NCI-H2029 (cell line): ENCODE results near the gene SBNO2.
A peak's percentile ranks its signal among the peaks of the same experiment; 100 is the strongest.

Experiments used
- DNase-seq: peaks from one replicate; lab custom pipeline; 2025; lab: John Stamatoyannopoulos, UW

The SBNO2 gene

DNA sequence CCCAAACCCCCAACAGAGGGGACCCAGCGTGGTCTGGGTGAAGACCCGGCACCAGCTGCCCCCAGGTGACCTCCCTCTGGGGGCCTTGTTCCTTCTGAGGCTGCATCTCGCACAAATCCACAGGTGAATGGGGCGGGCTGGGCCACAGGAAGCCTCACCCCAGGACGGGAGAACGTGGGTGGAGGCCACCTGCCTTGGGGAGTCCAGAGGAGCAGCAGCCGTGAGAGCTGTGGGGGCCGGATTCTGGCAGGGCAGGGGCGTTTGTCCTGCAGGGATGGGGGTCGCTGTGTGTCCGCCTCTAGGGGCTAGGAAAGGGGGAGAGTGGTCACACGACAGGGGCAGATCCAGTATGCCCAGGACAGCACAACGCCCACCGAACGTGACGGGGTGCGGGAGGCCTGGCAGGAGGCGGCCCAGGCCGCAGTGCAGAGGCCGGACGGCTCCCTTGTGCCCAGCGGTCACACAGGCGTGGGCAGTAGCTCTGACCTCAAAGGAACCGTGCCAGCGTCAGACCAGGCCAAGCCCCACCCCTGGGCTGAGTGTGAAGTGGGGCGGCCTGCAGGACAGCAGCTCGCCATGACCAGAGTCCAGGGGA, 85.6 kb downstream of the SBNO2 start:
- no peak for DNase-seq

DNA sequence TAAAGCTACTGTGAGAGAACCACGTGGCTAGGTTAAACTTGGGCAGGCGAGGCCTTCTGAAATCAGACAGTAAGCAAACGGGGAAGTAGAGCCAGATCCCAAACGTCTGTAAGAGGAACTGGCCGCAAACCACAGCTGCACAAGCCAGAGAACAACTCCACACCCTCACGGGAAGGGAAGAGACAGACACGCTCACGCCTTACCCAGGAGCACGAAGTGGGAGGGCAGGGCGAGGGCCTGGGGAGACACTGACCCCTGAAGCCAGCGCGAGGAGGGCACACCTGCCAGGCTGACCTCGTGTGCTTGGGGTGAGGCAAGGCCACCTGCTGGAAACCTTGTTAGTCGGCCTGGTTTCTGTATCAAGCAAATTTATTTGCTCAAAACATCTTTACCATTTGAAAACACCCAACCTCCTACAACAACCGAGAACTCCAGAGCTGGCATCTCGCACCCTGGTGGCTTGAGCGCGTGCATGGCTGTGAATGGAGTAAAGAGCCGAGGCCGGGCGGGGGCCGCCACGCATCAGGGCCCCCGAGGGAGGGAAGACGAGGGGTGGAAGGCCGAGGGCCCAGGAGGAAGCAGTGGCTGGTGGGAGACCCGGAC, 86.2 kb downstream of the SBNO2 start:
- no peak for DNase-seq

DNA sequence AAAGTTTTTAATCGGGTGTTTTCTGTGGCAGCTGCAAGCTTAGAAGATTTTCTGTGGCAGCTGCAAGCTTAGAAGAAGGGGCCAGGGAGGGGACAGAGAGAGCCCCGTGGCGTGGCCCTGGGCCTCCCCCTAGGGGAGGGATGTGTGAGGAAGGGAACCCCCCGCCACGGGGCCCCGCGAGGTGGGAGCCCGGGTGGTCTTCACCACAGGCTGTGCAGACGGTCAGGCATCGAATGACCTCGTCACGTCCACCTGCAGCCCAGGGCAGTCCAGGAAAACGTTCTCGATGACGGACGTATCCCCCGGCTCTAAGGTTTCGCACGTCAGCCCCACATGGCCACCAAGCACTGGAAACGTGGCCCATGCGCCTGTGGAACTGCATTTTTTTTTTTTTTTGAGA, 87.5 kb downstream of the SBNO2 start:
- no peak for DNase-seq

DNA sequence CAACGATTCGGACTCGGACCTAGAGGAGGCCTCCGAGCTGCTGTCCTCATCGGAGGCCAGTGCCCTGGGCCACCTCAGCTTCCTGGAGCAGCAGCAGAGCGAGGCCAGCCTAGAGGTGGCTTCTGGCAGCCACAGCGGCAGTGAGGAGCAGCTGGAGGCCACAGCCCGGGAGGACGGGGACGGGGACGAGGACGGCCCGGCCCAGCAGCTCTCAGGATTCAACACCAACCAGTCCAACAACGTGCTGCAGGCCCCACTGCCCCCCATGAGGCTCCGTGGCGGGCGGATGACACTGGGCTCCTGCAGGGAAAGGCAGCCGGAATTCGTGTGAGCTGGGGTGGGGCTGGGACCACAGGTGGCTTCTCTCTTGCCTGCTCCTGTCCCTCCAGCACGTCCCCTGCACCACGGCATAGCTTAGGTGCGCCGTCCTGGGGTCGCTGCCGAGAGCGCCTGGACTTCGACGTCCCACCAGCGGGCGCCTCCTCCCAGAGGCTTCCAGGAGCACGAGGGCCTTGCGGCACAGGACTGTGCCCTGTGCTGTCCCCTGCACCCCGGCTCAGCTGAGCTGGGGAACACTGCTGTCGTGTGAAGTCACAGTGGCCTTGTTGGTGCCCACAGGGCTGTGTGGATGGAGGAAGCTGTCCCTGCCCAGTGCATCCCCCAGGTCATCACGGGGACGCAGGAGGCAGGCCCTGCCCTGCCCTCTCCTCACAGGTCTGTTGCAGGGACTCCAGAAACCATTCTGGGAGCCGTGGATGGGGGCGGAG, 88.2 kb downstream of the SBNO2 start:
- no peak for DNase-seq

DNA sequence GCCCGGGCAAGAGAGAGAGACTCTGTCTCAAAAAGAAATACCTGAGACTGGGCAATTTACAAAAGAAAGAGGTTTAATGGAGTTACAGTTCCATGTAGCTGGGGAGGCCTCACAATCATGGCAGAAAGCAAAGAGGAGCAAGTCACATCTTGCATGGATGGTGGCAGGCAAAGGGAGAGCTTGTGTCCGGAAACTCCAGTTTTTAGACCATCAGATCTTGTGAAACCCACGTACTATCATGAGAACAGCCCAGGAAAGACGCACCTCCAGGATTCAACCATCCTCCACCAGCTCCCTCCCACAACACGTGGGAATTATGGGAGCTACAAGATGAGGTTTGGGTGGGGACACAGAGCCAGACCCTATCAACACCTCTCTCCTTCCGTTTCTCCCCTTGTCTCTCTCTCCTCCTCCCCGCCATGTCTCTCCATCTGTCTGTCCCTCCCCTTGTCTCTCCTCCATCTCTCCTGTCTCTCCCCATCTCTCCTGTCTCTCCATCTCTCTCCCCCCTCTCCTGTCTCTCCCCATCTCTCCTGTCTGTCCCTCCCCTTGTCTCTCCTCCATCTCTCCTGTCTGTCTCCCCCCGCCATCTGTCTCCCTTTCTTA, 88.9 kb downstream of the SBNO2 start:
- no peak for DNase-seq

DNA sequence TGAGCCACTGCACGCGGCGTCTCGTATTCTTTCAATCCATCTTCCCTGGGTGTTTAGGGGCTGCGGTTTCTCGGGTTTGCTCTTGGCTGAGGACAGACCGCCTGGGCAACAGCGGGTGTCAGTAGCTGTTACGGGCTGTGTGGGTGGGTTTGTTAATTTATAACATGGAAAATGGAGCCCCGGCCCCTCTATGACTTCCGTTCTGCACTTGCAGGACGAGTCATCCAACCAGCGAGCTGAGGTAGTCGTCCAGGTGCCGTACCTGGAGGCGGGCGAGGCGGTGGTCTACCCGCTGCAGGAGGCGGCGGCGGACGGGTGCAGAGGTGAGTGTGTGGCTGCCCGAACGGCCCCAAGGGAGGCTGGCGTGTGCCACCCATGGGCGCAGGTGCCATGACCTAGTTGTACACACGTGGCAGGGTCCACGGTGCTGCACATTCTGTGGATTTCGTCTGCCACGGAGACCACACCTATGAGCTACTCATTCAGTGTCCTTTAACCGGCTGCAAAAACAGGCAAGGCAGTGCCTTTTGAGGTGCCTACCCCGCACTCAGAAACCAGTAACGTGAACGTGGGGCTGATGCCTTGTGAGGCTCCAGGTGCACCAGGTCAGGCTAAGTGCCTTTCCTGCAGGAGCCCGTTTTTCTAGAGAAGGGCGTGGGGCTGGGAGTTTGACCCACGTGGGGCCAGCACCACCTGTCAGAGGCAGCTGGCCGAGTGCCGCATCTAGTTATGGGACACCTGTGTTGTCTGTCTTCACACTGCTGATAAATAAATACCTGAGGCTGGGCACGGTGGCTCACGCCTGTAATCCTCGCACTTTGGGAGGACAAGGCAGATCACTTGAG, 89.8 kb downstream of the SBNO2 start:
- DNase-seq: no peak

DNA sequence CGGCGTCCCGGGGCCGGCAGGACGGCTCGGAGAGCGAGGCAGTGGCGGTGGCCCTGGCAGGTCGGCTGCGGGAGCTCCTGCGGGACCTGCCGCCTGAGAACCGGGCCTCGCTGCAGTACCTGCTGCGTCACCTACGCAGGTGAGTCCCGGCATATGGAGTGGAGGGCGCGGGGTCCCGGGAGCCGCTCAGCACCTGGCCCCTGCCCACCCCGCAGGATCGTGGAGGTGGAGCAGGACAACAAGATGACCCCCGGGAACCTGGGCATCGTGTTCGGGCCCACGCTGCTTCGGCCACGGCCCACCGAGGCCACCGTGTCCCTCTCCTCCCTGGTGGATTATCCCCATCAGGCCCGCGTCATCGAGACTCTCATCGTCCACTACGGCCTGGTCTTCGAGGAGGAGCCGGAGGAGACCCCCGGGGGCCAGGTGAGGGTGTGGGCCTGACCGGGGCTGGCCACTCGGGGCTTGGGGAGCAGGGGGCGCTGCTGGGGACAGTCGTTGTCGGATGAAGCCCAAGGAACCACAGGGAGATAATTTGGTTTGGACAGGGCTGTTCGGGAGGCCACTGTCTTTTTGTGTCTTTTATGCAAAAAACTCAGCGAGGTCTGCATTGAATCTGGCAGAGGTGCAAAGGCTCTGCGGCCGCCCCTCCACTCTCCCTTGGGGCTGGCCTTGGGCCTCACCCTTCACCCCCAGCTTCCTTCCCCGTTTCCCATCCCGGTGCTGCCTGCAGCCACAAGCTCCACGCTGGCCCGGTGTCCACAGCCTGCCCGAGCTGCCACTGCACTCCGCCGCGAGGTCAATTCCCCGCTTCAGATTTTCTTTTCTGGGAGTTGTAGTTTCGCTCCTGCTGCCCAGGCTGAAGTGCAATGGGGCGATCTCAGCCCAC, 90.9 kb downstream of the SBNO2 start:
- DNase-seq: no peak

DNA sequence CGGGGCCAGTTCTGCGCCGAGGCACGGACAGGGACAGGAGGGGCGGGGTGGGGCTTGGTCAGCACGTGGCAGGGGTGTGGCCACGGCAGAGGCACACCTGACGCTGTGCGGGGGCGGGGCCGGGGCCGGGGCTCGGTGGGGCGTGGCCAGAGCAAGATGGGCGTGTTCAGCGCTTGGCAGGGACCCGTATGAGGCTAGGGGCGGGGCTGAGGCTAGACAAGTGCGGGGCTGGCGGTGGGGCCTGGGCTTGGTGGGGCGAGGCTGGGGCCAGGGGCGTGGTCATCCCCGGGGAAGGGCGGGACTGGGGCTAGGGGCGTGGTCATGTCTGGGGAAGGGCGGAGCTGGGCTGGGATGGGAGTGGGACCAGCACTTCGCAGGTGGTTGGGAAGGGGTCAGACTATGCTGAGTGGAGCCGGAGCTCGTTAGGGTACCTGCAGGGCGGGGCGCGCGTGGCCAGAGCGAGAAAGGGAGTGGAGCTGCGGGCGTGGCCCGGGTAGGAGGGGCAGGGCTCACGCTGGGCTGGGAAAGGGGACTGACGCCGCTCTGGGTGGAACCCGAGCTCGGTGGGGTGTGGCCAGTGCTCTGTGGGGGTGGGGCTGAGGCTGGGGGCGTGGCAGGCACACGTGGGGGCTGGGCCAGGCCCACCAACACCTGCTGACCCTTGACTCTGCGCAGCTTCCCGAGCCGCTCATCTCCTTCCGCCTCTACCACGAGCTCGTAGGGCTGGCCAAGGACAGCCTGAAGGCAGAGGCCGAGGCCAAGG, 91.7 kb downstream of the SBNO2 start:
- peak; percentile 93 for DNase-seq

DNA sequence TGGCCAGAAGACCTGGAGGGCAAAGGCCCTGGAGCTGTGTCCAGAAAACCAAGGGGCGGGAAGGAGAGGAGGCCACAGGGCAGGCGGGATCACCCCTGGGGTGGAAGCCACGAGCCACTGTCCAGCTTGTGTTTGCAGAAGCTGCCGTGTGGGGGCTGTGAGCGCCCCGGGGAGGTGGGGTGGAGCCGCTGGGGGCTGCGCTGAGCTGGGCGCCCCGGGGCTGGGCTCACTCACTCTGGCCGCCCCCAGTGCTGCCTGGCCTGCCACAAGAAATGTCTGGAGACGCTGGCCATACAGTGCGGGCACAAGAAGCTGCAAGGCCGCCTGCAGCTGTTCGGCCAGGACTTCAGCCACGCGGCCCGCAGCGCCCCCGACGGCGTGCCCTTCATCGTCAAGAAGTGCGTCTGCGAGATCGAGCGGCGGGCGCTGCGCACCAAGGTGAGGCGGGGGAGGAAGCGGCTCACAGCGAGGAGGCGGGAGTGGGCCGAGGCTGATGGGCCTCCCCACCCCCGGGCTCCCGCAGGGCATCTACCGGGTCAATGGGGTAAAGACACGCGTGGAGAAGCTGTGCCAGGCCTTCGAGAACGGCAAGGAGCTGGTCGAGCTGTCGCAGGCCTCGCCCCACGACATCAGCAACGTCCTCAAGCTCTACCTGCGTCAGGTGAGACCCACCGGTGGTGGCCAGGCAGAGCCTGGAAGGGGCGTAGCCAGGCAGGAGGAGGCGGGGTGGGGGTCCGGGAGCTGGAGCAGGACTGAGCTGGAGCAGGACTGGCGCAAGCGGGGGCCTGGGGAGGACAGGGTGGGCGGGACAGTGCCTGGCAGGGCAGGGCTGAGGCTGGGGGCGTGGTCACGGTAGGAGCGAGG, 92.5 kb downstream of the SBNO2 start:
- DNase-seq: no peak

DNA sequence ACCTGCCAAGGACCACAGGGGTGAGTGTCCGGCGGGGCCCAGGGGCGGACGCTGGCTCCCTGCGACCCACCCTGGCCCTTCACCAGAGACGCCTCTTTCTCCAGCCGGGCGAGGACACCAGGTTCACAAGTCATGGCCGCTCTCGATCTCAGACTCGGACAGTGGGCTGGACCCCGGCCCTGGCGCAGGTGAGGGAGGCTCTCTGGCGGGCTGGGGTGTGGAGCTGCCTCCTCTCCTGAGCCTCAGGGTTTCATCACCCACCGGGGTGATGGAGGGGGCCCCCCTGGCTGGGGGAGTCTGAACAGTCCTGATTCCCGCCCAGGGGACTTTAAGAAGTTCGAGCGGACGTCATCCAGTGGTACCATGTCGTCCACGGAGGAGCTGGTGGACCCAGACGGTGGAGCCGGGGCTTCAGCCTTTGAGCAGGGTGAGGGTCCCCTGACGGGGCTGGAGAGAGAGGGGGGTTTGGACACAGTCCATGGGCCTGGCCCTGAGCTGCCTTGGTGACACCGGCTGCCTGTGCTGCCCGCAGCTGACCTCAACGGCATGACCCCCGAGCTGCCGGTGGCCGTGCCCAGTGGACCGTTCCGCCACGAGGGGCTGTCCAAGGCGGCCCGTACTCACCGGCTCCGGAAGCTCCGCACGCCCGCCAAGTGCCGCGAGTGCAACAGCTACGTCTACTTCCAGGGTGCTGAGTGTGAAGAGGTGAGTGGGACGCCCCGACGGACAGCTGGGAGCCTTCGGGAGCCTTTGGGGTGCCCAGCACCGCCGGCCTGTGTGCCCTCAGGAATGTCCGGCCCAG, 93.5 kb downstream of the SBNO2 start:
- DNase-seq: no peak

DNA sequence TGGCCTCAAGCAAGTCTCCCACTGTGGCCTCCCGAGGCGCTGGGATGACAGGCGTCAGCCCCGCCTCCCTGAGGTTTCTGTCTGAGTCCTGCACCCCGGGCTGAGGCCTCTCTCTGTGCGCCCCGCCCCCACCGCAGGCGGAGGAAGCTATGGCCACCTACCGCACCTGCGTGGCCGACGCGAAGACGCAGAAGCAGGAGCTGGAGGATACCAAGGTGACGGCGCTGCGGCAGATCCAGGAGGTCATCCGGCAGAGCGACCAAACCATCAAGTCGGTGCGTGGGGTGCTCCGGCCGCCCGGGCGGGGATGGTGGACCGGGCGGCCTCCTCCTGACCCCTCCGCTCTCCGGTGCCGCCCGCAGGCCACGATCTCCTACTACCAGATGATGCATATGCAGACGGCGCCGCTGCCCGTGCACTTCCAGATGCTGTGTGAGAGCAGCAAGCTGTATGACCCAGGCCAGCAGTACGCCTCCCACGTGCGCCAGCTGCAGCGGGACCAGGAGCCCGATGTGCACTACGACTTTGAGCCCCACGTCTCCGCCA, 94.4 kb downstream of the SBNO2 start:
- DNase-seq: no peak

DNA sequence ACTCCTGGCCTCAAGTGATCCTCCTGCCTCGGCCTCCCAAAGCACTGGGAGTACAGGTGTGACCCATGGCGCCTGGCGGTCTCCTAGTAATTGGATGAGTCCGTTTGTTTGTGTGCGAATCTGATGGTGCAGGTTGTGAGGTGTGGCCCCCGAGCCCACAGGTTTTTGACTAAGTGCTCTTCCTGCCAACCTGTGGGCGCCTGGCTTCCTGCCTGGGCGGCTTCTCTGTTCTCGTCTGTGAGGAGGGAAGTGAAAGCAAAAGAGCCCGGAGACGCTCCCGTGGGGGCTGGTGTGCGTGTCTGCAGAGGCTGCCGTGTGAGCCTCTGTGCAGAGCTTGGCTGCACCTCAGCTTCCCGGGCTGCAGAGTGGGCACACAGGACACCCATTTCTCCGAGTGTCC, 97.1 kb downstream of the SBNO2 start:
- DNase-seq: peak; percentile 82

DNA sequence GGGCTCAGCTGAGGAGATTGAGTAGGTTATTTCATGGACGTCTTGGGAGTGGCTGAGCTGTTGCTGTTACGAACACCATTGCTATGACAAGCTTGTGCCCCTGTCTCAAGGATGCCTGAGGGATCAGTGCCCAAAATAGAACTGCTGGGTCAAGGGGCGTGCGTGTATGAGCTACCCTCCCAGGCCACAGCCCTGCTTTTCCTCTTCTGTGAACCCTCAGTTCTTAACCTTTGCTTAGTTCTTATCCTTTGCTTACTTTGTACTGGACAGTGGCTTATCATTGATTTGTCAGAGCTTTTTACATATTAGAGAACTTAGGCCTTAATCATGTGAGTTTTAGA, 98.1 kb downstream of the SBNO2 start:
- no peak for DNase-seq

DNA sequence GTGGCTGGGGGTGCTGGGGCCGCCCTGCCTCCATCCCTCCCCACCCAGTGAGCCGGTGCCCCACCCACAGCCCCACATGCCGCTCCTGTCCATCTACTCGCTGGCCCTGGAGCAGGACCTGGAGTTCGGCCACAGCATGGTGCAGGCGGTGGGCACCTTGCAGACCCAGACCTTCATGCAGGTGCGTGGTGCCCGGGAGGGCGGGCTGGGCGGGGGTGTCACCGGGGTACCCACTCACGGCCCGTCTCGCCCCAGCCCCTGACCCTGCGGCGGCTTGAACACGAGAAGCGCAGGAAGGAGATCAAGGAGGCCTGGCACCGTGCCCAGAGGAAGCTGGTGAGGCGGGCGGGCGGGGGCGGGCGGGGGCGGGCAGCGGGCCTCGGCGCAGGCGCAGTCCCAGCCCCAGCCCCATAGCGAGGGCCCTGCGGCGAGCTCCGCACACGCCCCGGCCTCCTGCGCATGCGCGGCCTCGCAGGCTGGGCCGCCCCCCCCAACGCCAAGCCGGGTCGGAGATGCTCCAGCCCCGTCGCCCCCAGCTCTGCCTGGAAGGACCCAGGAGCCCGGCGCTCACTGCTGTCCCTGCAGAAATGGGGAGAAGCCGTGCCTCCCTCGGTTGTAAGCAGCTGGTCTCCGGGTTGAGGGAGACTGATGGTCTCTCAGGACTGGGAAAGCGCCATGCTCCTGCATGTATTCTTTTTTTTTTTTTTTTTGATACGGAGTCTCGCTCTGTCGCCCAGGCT, 99.4 kb downstream of the SBNO2 start:
- peak; percentile 91 for DNase-seq

DNA sequence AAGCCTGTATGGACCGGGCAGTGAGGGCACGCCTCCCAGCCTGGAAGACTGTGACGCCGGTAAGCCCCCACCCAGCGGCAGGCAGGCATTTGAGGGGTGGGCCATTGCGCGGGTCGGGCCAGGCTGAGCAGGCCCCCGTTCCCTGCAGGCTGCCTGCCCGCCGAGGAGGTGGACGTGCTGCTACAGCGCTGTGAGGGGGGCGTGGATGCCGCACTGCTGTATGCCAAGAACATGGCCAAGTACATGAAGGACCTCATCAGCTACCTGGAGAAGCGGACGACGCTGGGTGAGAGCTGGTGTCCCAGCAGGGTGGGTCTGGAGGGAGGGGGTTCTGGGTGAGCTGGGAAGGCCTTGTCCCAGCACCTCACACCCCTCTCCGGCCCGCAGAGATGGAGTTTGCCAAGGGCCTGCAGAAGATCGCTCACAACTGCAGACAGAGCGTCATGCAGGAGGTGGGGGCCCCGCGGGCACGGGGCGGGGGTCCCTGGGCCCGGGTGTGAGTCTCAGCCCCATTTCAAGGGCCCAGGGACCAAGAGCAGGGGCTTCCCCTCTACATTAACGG, 100.0 kb downstream of the SBNO2 start:
- no peak for DNase-seq

DNA sequence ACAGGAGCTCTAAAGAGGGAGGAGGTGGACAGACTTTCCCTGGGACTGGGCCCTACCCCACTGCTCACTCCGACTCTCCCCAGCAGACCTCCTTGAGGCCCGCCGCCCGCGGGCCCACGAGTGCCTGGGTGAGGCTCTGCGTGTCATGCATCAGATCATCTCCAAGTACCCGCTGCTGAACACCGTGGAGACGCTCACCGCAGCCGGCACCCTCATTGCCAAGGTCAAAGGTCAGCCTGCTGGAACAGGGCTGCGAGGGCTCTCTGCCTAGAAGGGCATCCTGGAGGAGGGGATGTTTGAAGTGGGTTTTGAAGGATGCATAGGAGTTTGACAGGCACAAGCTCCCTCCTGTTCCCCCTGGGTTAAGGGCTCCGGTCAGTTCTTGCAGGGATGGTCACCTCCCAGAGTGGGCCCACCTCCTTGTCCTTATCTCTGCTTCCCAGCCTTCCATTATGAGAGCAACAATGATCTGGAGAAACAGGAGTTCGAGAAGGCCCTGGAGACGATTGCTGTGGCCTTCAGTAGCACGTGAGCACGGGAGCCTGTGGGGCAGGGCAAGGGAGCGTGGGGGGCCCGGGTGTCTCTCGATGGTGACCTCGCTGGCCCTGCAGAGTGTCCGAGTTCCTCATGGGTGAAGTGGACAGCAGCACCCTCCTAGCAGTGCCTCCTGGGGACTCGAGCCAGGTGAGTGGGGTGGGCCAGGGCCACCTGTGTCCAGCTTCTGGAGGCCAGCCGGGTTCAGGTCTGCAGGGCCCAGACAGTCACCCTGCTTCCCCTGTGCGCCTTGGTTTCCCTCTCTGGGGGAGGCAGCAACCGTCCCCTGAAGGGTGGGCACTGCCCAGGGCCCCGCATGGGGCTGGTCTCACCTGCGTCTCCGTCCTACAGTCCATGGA, 100.8 kb downstream of the SBNO2 start:
- no peak for DNase-seq
